Right forelimb (tissue), 1 donor: ENCODE results near the gene PDZD11.
"Not testable (repeated sequence)": the region's sequence is repeated elsewhere in the genome, so short reads cannot be mapped to it uniquely, and the experiment has no call there.

ENCODE experiments used
- DNase-seq: peaks from one replicate; pipeline ENCODE4 v3.0.0-alpha.2; 2018

The PDZD11 gene, protein sequence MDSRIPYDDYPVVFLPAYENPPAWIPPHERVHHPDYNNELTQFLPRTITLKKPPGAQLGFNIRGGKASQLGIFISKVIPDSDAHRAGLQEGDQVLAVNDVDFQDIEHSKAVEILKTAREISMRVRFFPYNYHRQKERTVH

DNA sequence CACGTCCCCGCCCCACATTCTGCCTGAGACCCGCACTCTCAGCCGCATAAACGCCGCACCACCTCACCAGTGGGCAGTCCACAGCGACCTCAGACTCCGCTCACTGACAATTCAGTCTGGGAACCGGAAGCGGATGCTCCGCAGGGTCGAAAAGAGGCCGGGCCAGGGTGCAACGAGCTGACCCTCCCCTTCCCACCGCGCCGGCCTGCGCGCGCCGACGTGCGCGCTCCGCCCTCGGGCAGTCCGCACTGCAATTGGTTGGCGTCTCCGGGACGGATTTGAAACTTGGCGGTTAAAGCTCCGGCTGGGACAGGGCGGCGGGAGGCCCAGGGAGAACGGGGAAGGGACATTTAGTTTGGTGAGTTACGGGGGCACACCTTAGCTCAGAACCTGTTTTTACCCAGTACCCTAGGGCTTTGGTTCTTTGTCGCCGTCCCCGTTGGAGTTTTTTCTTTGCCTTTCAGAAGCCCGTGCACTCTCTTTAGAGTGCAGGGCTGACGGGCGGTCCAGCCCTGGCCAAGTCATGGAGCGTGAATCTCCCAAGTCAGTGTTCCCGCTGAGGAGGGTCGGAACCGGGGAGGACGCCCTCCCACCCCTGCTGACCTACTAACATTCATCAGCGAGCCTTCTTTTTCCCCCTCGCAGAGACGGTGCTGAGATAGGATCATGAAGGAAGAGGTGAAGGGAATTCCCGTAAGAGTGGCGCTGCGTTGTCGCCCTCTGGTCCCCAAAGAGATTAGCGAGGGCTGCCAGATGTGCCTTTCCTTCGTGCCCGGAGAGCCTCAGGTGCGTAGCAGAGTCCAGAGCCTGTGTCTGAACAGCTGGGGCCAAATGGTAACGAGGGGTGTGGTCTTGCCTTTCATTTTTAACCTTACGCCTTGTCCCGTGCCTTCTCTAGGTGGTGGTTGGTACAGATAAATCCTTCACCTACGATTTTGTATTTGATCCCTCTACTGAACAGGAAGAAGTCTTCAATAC is at the start of gene PDZD11, which contains the start of gene KIF4A:
Gene PDZD11, minus strand, starts transcription at position 135 of the 978 bp plus-strand sequence. CDS start 586 bp downstream, outside the sequence.
Gene KIF4A, plus strand, starts transcription at position 312 of the 978 bp plus-strand sequence. Its CDS starts 355 bp downstream, at position 667.
- peak; percentile 86 for DNase-seq

DNA sequence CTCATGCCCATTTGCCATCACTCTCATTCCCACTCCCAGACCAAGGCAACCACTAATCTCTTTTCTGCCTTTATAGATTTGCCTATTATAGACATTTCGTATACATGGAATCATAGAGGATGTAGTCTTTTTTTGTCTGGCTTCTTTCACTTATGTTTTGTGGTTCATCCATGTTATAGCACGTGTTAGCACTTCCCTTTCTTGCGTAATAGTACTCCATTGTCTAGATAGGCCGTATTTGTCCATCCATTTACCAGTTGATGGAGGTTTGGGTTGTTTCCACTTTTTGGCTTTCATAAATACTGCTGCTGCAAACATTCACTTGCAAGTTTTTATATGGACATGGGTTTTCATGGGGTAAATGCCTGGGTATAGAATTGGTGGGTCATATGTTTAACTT is 48.6 kb upstream of the PDZD11 start:
- DNase-seq: no peak

DNA sequence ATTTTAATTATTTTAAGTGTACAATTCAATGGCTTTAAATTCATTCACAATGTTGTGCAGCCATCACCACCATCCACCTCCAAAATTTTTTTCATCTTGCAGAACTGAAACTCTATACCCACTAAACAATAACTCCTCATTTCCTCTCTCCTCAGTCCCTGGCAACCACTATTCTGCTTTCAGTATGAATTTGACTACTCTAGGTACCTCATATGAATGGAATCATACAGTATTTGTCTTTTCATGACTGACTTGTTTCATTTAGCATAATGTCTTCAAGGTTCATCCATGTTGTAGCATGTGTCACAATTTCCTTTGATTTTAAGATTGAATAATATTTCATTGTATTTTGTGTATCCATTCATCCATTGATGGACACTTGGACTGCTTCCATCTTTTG is 47.0 kb upstream of the PDZD11 start:
- no peak for DNase-seq

DNA sequence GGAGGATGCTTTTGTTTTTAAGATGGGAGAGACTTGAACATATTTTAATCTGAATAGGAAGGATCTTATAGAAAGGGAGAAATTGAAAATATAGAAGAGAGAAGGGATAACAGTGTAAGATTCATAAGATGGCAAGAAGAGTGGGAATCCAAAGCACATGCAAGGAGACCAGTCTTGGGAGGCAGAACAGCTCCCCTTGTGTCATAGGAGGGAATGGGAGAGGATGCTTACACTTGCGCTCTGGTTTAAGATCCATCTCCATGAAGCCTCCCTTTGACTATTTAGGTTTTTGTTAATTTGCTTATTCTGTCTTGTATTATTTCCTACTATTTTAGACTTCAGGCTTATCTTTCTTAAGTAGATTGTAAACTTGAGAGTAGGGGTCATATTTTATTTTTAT is 42.9 kb upstream of the PDZD11 start:
- no peak for DNase-seq

DNA sequence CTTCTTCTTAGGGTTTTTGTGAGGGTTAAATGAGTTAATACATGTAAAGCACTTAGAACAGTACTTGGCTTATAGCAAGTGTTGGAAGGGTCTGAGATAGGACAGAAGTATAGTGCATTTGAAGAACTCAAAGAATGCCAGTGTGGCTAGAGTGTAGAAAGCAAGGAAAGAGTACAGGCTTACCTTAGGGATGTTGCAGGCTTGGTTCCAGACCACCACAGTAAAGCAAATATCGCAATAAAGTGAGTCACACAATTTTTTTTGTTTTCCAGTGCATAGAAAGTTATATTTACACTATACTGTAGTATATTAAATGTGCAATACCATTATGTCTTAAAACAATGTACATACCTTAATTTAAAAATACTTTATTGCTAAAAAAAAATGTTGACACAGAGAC is 41.4 kb upstream of the PDZD11 start:
- no peak for DNase-seq

DNA sequence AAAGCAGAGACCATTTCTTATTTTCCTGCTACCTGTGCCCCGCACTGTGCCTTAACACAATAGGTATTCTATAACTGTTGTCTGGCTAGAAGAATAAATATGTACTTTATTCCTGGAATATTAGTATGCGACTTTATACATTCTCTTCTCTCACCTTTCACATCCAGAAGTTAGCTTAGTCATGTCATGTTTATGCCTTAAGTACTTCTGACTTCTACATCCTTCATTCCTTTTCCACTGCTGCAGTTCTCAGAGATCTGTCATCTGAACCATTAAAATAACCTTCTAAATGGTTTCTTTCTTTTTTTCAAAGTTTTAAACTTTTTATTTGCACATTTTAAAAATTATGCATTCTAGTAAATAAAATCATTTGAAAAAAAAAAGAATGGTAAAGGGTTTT is 34.6 kb upstream of the PDZD11 start:
- no peak for DNase-seq

DNA sequence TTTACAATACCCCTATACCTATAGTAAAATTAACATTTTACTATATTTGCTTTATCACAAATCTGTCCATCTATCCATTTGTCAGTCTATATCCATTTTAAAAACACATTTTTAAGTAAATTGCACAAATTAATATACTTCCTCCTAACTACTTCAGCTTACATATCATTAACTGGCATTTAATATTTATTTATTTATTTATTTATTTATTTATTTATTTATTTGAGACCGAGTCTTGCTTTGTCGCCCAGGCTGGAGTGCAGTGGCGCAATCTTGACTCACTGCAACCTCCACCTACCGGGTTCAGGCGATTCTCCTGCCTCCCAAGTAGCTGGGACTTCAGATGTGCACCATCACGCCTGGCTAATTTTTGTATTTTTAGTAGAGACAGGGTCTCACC is 33.9 kb upstream of the PDZD11 start:
- DNase-seq: not testable (repeated sequence)

DNA sequence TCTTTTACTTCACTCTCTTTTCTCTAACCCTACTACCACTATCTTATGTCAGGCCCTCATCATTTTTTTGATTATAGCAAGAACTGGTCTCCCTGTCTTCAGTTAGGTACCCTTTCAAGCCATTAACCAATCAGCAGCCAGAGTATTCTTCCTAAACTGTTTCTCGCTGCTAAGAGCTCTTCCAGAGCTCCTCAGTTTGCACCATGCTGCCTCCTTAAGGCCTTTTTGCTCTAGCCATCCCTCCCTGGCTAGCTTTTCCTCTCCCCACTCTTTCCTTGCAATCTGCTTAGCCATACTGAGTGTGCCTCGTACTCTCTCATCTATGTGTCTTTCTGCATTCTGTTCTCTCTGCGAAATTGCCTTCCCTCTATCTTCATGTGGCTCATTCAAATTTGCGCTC is 33.1 kb upstream of the PDZD11 start:
- DNase-seq: no peak

DNA sequence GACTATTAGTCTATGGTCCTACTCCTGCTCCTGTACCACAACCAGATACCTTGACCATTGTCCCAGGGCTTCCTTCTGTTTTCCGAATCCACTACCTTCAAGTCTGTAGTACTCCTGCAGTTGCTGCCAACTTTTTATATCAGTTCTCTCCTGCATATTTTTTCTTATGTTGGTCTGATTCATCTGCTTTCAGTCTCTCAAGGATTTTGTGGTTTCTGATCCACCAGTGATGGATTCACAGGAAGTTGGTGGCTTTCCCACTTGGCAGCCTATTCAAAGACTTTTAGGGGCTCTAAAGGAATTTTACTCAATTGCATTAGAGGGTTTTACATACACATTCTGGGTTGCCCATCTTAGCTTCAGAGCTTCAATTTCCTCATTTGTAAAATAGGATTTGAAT is 23.8 kb upstream of the PDZD11 start:
- no peak for DNase-seq

DNA sequence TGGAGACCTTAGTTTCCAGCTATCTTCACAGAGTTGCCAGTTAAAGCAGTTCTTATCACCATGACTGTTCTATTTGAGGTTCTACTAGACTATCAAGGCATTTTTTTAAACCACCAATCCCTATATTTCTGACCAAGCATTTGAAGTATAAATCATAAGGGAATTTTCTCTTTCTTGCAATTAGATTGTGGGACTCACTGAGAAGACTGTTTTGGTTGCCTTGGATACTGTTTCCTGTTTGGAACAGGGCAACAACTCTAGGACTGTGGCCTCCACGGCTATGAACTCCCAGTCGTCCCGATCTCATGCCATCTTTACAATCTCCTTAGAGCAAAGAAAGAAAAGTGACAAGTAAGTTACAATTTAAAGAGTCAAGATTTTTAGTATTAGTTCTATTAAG is 12.0 kb upstream of the PDZD11 start:
- no peak for DNase-seq

DNA sequence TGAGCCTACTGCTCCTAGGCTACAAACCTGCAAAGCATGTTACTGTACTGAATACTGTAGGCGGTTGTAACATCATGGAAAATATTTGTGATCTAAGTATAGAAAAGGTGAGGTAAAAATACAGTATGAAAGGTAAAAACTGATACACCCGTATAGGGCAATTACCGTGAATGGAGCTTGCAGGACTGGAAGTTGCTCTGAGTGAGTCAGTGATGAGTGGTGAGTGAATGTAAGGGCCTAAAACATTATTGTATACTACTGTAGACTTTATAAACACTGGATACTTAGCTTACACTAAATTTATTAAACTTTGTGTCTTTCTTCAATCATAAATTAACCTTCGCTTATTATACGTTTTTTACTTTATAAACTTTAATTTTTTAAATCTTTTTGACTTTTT is 3.9 kb upstream of the PDZD11 start:
- DNase-seq: no peak

DNA sequence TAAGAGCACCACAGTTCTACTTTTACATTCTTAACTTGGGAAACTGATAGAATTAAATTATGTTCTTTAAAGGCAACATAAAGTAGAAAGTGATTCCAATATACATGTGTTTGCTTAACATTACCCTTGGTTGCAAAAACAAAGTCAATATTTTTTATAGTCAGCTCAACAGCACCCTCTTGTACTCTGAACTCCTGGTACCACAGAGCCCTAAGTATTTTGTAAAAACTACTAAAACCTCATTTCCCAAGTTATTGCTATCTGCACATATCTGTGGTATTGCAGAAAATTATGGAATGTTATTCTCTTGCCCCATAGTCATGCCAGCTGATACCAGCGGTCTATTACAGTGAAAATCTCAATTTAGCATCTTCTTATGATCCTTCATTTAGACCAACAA is 3.1 kb upstream of the PDZD11 start:
- DNase-seq: no peak

DNA sequence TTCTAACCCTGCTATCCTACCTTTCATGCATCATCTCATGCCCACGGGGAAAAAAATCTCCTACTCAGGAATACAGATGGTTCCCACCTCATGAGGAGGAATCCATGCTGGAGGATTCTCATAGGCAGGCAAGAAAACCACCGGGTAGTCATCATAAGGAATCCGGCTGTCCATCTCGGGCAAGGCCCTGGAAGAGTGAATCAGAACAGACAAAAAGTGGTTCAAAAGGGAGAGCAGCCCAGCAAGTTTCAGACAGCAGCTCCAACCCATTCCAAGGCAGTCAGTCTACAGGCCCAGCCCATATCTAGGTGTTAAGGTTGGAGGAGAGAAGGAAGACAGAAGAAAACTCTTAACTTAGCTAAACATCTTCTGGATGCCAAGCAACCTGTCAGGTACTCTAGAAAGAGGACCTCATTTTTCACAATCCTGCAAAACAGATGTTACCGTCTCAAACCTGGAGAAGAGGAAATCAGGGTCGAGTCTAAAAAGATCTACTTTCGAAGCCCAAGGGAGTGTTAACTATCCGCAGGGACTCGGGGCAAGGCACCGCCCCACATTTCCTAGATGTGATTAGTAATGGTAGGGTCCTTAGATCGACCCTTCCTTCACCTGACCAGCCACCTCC is 447 bp downstream of the PDZD11 start:
- no peak for DNase-seq

DNA sequence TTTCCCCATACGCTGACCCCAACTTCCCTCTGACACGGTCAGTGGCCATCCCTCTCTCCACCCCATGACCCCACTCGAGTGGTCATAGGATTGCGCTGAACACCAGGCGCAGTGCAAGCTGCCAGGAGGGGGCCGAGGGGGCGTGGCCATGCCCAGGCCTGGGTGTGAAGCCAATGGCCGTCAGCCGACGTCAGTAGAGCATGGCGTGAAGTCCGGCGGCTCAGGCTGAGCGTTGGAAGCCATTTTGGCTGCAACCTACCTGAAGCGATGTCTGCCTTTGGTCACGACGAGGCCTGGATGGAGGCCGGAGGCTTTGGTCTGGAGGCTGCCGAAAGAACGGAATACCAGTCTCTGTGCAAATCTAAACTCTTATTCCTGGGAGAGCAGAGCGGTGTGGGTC is 7.8 kb downstream of the PDZD11 start, which contains the start of gene RAB41:
Gene RAB41, plus strand, starts transcription at position 222 of the 400 bp plus-strand sequence. Its CDS starts 46 bp downstream, at position 268.
- DNase-seq: no peak

DNA sequence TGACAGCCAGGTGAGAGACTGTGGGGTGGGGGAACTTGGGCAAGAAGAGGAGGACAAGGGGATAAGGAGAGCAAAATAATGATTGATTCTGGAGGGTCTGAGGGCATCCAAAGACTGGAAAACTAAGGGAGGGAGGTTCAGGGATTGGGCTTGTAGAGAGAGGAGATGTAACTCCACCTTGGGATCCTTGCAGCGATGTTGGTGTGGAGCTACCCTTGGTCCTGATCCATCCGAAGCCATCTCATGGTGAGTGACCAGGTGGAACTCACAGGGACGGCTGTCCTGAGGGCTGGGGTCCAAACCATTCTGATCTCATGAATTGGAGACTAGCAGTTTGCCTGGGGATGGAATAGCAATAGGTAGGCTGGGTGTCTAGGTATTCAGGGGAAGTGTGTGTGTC is 9.2 kb downstream of the PDZD11 start:
- DNase-seq: no peak

DNA sequence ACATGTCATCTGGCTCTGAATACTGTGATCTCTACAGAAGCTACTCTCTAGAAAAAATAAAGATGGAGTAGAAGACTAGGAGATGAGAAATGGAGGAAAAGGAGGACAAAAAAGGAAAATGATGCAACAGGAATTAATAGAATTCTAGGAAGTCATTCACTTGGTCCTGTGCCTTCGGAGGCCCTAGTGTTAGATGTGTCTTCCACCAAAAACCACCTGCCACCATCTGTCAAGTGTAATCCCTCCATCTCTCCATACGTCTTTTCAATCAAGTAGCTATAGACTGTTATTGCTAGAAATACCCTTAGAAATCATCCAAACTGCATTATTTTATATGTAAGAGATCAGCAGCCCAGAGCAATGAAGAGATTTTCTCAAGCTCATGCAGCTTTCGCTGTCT is 10.6 kb downstream of the PDZD11 start:
- DNase-seq: no peak

DNA sequence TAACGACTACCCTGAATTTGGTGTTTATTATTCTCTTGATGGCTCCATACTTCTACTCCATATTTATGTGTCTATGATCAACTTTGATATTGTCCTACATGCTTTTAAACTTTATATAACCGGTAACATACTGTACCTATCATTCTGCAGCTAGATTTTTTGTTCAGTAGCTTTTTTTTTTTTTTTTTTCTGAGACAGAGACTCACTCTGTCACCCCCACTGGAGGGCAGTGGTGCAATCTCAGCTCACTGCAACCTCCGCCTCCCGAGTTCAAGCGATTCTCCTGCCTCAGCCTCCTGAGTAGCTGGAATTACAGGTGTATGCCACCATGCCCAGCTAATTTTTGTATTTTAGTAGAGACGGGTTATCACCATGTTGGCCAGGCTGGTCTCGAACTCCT is 15.7 kb downstream of the PDZD11 start:
- not testable (repeated sequence) for DNase-seq

DNA sequence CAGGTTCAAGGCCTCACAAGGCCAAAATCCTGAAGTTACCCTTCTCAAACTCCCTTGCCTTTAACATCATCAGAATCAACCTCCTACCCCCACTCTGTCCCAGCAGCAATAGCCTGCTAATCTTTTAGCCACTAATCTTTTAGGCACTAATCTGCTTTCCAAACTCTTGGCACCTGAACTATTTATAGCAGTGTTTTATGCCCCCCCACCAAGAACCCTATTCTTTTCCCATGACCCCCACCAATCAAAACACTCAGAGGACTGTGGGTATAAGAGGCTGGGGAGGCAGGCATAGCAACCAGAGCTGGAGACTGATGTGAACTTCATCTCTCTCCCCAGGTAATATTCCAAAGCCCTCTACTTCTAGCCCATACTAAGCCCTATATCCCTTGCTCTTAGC is 21.7 kb downstream of the PDZD11 start, which contains the start of gene ARR3:
Gene ARR3, plus strand, starts transcription at position 301 of the 400 bp plus-strand sequence. CDS start 1,052 bp downstream, outside the sequence.
- DNase-seq: no peak

DNA sequence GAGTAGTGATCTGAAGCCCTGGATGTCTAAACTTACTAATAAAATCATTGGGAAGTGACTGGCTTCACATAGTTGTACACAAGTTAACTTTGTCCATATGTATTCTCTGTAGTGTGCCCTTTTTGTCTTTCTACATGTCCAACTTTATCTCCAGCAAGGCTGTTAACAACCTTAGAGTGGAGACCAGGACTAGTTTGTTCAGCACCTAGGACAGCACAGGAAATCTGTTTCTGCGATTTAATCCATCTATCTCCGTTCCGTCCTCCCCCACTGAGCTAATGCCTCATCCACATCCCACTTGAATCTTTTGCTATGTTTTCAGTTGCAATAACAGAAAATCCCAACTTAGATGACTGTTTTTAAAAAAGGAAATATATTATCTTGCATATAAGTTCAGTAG is 24.9 kb downstream of the PDZD11 start:
- DNase-seq: no peak

DNA sequence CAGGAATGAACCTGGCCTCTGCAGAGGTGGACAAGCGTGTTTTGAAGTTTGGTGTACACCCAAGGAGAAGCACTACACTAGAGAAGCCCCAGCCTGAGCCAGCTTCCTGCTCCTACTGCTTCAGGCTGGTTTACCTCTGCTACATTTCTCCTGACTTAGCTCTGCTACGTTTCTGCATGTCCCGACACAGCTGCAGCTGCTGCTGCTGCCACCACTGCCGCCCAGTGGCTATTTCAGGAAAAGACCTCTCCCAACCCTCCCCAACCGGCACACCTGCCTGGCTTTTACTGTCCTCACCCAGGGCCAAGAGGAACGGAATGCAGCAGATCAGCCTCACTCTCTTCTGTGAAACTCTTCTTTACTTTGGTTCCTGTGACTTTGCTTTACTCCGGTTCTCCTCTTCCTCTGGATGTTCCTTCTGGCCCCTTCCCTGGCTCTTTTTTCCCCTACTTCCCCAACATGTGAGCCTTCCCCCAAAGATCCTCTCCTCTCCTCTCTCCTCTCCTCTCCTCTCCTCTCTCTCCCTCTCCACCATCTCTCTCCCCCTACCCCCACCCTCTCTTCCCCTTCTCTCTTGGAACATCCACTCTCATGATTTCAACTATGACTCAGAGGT is 26.7 kb downstream of the PDZD11 start:
- DNase-seq: no peak

DNA sequence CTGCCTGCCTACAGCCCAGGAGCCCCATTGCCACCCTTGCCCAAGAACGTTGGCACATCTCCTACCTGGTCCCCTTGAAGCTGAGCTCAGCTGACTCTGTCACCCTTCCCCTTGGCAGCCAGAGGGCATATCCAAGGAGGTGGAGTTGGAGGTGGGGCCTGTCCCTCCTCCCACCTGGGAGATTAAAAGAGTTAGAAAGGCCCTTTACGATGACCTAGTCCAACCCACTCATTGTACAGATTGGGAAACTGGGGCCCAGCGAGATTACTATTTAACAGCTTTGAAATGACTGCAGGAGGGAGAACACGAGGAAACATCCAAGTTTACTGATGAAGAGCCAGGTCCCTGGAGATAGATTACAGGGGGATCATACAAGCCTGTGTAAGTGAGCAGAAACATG is 29.6 kb downstream of the PDZD11 start, which contains the start of gene P2RY4:
Gene P2RY4, minus strand, starts transcription at position 101 of the 400 bp plus-strand sequence. CDS start 580 bp downstream, outside the sequence.
- no peak for DNase-seq

DNA sequence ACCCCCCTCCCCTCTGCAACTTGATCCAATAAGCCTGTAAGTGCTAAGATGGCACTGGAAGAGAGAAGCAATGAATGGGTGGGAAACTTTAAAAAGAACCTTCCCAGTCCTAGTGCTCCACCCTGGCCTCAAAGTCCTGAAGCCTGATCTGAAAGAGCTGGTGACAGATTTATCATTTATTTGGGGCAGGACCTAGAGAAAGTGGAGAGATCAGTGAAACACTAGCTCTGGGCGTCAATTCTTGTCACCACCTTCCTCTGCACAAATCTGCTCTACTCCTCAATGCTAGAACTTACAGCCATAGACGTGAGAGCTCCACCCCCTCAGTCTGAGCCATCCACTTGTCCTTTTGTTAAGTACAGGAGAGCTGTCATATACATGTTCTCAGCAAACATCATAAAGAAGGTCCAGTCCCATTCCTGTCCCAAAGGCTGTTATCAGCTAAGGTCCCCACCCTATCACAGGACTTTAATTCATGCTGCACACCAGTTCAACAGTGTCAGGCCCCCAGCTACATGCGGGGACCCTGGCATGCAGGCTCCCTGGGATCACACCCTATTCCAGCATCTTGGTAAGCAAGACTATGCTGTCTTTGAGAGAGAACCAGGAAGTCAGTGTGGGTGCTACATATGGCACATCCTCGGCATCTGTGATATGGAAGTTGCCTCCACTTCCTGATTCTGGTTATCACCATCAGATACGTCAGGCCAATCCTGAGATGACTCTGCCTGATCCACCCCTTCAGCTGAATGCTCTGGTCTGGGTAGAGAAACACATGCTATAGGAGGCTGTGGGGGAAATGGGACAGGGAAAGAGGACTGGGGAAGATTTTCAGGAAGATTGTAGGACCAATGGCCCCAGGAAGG is 32.1 kb downstream of the PDZD11 start:
- DNase-seq: no peak
